GM23338 (cell line): ENCODE measurements around the gene NDUFA11. TPM values are rescaled to one million over a fixed set of nuclear protein-coding genes. Genes with fewer than 3 reads are reported as not detected.

ENCODE experiments used
- ATAC-seq: fragments of 200-7000 bp; cut with Tn5 transposase; 3 replicates; pipeline ENCODE4 v1.9.1; 2020
- DNase-seq: peaks from one replicate; pipeline ENCODE4 v3.0.0-alpha.2; 2015; ENCODE audit warnings: low spot score
- H2AFZ ChIP-seq: fragments of 200-600 bp; sonication (generic); 2 replicates; pipeline ENCODE4 v1.8.0; 2016; ENCODE audit warnings: antibody characterized with exemption, mild to moderate bottlenecking, moderate library complexity
- H3F3A ChIP-seq: fragments of 200-600 bp; sonication (generic); replicated peaks from 2 replicates; pipeline ENCODE4 v1.8.0; 2017; ENCODE audit warnings: antibody characterized with exemption, mixed run types, low read depth
- H3K27ac ChIP-seq: fragments of 200-600 bp; sonication (generic); 2 replicates; pipeline ENCODE4 v1.6.1; 2016; ENCODE audit warnings: low read depth
- H3K27me3 ChIP-seq: fragments of 200-600 bp; sonication (generic); 2 replicates; pipeline ENCODE4 v1.8.0; 2016; ENCODE audit warnings: mild to moderate bottlenecking, mixed run types, moderate library complexity; ENCODE audit not compliant: insufficient read depth
- H3K36me3 ChIP-seq: fragments of 200-600 bp; sonication (generic); 2 replicates; pipeline ENCODE4 v1.8.0; 2016; ENCODE audit warnings: mild to moderate bottlenecking; ENCODE audit not compliant: insufficient read depth
- H3K4me1 ChIP-seq: fragments of 200-600 bp; sonication (generic); 2 replicates; pipeline ENCODE4 v1.8.0; 2016; ENCODE audit warnings: mild to moderate bottlenecking, moderate library complexity; ENCODE audit not compliant: insufficient read depth
- H3K4me2 ChIP-seq: fragments of 200-600 bp; sonication (generic); 2 replicates; pipeline ENCODE4 v1.7.1; 2017; ENCODE audit warnings: mixed run types
- H3K4me3 ChIP-seq: fragments of 200-600 bp; sonication (generic); 2 replicates; pipeline ENCODE4 v1.6.1; 2016; ENCODE audit warnings: mixed run types
- H3K79me2 ChIP-seq: fragments of 200-600 bp; sonication (generic); replicated peaks from 2 replicates; pipeline ENCODE4 v1.8.0; 2017; ENCODE audit warnings: mild to moderate bottlenecking; ENCODE audit not compliant: insufficient read depth
- H3K9me2 ChIP-seq: fragments of 200-600 bp; sonication (generic); 2 replicates; pipeline ENCODE4 v1.8.0; 2017; ENCODE audit not compliant: insufficient read depth
- H4K20me1 ChIP-seq: fragments of 200-600 bp; sonication (generic); replicated peaks from 2 replicates; pipeline ENCODE4 v1.8.0; 2017; ENCODE audit warnings: mild to moderate bottlenecking; ENCODE audit not compliant: insufficient read depth
- H3K27ac Mint-ChIP-seq: 2 replicates; pipeline ENCODE4 v1.8.0; 2020; ENCODE audit warnings: inconsistent platforms, mild to moderate bottlenecking, moderate library complexity, mixed read lengths
- H3K27me3 Mint-ChIP-seq: 3 replicates; pipeline ENCODE4 v1.8.0; 2022; ENCODE audit warnings: low read depth, mild to moderate bottlenecking, moderate library complexity, mixed read lengths, inconsistent platforms; ENCODE audit not compliant: insufficient read depth, poor library complexity
- H3K36me3 Mint-ChIP-seq: 3 replicates; pipeline ENCODE4 v1.8.0; 2021; ENCODE audit warnings: low read depth, mild to moderate bottlenecking, inconsistent platforms, moderate library complexity, mixed read lengths
- H3K4me1 Mint-ChIP-seq: 3 replicates; pipeline ENCODE4 v1.8.0; 2020; ENCODE audit warnings: mild to moderate bottlenecking, inconsistent platforms, mixed read lengths
- H3K4me3 Mint-ChIP-seq: 3 replicates; pipeline ENCODE4 v1.8.0; 2021; ENCODE audit warnings: moderate library complexity, mild to moderate bottlenecking, inconsistent platforms, mixed read lengths
- H3K9me3 Mint-ChIP-seq: 3 replicates; pipeline ENCODE4 v1.8.0; 2020; ENCODE audit warnings: moderate library complexity, mild to moderate bottlenecking, inconsistent platforms, mixed read lengths
- CREB1 ChIP-seq: fragments of 250-450 bp; sonication (Bioruptor Pico); IDR thresholded peaks from 2 replicates; pipeline ENCODE4 v1.5.0; 2020; ENCODE audit warnings: low read depth, mild to moderate bottlenecking, moderate library complexity
- EZH2 ChIP-seq: fragments of 200-600 bp; sonication (generic); IDR thresholded peaks from one replicate; pipeline ENCODE4 v1.8.0; 2017; ENCODE audit warnings: antibody characterized with exemption, mild to moderate bottlenecking, low read depth; ENCODE audit not compliant: unreplicated experiment
- EZH2phosphoT487 ChIP-seq: fragments of 200-600 bp; sonication (generic); IDR thresholded peaks from one replicate; pipeline ENCODE4 v1.8.1; 2018; ENCODE audit warnings: antibody characterized with exemption; ENCODE audit not compliant: unreplicated experiment
- JUNB ChIP-seq: IDR thresholded peaks from one replicate; pipeline ENCODE4 v1.6.1; 2016; ENCODE audit warnings: antibody characterized with exemption; ENCODE audit not compliant: unreplicated experiment
- NANOG ChIP-seq: IDR thresholded peaks from 2 replicates; pipeline ENCODE4 v1.6.1; 2016; ENCODE audit warnings: antibody characterized with exemption, borderline replicate concordance
- POLR2AphosphoS5 ChIP-seq: IDR thresholded peaks from 2 replicates; pipeline ENCODE4 v1.6.1; 2016; ENCODE audit warnings: antibody characterized with exemption, low read depth
- STAT1 ChIP-seq: IDR thresholded peaks from one replicate; pipeline ENCODE4 v1.6.1; 2016; ENCODE audit warnings: antibody characterized with exemption; ENCODE audit not compliant: unreplicated experiment
- ZNF114 ChIP-seq: fragments of 250-450 bp; sonication (Bioruptor Pico); IDR thresholded peaks from 2 replicates; pipeline ENCODE4 v1.5.0; 2020; ENCODE audit warnings: mild to moderate bottlenecking, moderate library complexity
- ZNF331 ChIP-seq: fragments of 250-450 bp; sonication (Bioruptor Pico); IDR thresholded peaks from 2 replicates; pipeline ENCODE4 v1.5.0; 2020; ENCODE audit warnings: low read depth, mild to moderate bottlenecking, moderate library complexity
- polyA plus RNA-seq: library from polyadenylated mRNA; unstranded; fragments of >200 nt; fragmentation: Nextera tagmentation; extraction: Ambion mirVana; gene quantifications from 2 replicates; pipeline ENCODE4 v1.2.1, GENCODE V29; 2016
- total RNA-seq: library from RNA; depleted of rRNA; stranded (reverse); fragments of >200 nt; shearing (Covaris generic); gene quantifications from 2 replicates; pipeline ENCODE4 v1.2.3, GENCODE V29; 2014
- TF ChIP-seq, protein P1 (sequence below): fragments of 250-450 bp; sonication (Bioruptor Pico); IDR thresholded peaks from 2 replicates; pipeline ENCODE4 v1.5.0; 2020; ENCODE audit warnings: mild to moderate bottlenecking, moderate library complexity
- TF ChIP-seq, protein P2 (sequence below): IDR thresholded peaks from one replicate; pipeline ENCODE4 v1.6.1; 2018; ENCODE audit warnings: antibody characterized with exemption; ENCODE audit not compliant: unreplicated experiment
- TF ChIP-seq, protein P3 (sequence below): IDR thresholded peaks from 2 replicates; pipeline ENCODE4 v1.6.1; 2016; ENCODE audit warnings: antibody characterized with exemption
- TF ChIP-seq, protein P4 (sequence below), 2 experiments: fragments of 200-600 bp in 1 of 2; sonication (generic) in 1 of 2; conservative IDR thresholded peaks; 2 replicates each; pipeline versions ENCODE4 v1.5.1 to v1.6.1; 2016 to 2017; ENCODE audit warnings: antibody characterized with exemption in 2 of 2, low read depth in 2 of 2, mild to moderate bottlenecking in 2 of 2, moderate library complexity in 1 of 2

NDUFA11 gene
- total and polyA plus RNA-seq, 2 experiments from 2014 or later = 171 to 523 TPM

DNA sequence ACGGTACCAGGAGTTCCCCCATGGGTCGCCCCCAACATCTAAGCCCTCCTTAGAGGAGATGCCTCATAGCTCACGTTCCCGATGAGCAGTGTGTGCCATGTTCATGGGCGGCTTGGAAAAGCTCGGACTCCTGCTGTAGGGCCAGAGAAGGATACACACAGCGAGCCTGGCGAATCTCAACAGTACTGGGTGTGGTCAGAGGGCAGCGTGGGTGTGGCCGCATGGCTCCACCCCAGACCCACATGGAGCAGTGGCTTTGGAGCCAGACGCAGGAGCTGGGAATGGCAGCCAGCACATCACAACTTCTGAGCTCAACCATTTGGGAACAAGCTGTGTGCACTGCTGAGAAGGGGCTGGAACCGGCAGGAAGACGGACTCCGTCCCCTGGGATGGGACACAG lies 26.0 kb upstream of the NDUFA11 start:
- ATAC-seq = peak; percentile 78
- H3K27ac ChIP-seq = no peak overlapping the region

More for the DNA sequence above, 26.0 kb upstream of the NDUFA11 start:
- no peaks in the 10 kb centered on the region for H3K4me1 Mint-ChIP-seq
- Histone ChIP-seq H3K9me2 (no peaks in the 10 kb centered on the region), H3K27me3 (no peaks in the 10 kb centered on the region), H3K4me1 (no peaks in the 10 kb centered on the region), H2AFZ (no peak overlapping the region), H3K79me2 (peaks cover 4% of the 10 kb centered on the region; the same call in 1 of the 2 replicates), H3F3A (0 out of 2 replicates have a peak, but pooled peaks cover 3% of the 10 kb centered on the region), H4K20me1 (peaks cover 7% of the 10 kb centered on the region; the same call in 1 of the 2 replicates), H3K4me2 (no peak overlapping the region), H3K36me3 (0 out of 2 replicates have a peak, but pooled peaks cover 18% of the 10 kb centered on the region), H3K4me3 (no peak overlapping the region)
- peaks cover 9% of the 10 kb centered on the region for H3K27me3 Mint-ChIP-seq
- H3K27ac Mint-ChIP-seq = no peak overlapping the region
- no peaks in the 10 kb centered on the region for H3K9me3 Mint-ChIP-seq
- no peak for TF ChIP-seq EZH2phosphoT487
- TF ChIP-seq, protein P1, sequence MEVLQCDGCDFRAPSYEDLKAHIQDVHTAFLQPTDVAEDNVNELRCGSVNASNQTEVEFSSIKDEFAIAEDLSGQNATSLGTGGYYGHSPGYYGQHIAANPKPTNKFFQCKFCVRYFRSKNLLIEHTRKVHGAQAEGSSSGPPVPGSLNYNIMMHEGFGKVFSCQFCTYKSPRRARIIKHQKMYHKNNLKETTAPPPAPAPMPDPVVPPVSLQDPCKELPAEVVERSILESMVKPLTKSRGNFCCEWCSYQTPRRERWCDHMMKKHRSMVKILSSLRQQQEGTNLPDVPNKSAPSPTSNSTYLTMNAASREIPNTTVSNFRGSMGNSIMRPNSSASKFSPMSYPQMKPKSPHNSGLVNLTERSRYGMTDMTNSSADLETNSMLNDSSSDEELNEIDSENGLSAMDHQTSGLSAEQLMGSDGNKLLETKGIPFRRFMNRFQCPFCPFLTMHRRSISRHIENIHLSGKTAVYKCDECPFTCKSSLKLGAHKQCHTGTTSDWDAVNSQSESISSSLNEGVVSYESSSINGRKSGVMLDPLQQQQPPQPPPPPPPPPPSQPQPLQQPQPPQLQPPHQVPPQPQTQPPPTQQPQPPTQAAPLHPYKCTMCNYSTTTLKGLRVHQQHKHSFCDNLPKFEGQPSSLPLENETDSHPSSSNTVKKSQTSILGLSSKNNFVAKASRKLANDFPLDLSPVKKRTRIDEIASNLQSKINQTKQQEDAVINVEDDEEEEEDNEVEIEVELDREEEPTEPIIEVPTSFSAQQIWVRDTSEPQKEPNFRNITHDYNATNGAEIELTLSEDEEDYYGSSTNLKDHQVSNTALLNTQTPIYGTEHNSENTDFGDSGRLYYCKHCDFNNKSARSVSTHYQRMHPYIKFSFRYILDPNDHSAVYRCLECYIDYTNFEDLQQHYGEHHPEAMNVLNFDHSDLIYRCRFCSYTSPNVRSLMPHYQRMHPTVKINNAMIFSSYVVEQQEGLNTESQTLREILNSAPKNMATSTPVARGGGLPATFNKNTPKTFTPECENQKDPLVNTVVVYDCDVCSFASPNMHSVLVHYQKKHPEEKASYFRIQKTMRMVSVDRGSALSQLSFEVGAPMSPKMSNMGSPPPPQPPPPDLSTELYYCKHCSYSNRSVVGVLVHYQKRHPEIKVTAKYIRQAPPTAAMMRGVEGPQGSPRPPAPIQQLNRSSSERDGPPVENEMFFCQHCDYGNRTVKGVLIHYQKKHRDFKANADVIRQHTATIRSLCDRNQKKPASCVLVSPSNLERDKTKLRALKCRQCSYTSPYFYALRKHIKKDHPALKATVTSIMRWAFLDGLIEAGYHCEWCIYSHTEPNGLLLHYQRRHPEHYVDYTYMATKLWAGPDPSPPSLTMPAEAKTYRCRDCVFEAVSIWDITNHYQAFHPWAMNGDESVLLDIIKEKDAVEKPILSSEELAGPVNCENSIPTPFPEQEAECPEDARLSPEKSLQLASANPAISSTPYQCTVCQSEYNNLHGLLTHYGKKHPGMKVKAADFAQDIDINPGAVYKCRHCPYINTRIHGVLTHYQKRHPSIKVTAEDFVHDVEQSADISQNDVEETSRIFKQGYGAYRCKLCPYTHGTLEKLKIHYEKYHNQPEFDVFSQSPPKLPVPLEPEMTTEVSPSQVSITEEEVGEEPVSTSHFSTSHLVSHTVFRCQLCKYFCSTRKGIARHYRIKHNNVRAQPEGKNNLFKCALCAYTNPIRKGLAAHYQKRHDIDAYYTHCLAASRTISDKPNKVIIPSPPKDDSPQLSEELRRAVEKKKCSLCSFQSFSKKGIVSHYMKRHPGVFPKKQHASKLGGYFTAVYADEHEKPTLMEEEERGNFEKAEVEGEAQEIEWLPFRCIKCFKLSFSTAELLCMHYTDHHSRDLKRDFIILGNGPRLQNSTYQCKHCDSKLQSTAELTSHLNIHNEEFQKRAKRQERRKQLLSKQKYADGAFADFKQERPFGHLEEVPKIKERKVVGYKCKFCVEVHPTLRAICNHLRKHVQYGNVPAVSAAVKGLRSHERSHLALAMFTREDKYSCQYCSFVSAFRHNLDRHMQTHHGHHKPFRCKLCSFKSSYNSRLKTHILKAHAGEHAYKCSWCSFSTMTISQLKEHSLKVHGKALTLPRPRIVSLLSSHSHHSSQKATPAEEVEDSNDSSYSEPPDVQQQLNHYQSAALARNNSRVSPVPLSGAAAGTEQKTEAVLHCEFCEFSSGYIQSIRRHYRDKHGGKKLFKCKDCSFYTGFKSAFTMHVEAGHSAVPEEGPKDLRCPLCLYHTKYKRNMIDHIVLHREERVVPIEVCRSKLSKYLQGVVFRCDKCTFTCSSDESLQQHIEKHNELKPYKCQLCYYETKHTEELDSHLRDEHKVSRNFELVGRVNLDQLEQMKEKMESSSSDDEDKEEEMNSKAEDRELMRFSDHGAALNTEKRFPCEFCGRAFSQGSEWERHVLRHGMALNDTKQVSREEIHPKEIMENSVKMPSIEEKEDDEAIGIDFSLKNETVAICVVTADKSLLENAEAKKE (CRISPR knock-in tag) = no peak
- TF ChIP-seq, protein P2, sequence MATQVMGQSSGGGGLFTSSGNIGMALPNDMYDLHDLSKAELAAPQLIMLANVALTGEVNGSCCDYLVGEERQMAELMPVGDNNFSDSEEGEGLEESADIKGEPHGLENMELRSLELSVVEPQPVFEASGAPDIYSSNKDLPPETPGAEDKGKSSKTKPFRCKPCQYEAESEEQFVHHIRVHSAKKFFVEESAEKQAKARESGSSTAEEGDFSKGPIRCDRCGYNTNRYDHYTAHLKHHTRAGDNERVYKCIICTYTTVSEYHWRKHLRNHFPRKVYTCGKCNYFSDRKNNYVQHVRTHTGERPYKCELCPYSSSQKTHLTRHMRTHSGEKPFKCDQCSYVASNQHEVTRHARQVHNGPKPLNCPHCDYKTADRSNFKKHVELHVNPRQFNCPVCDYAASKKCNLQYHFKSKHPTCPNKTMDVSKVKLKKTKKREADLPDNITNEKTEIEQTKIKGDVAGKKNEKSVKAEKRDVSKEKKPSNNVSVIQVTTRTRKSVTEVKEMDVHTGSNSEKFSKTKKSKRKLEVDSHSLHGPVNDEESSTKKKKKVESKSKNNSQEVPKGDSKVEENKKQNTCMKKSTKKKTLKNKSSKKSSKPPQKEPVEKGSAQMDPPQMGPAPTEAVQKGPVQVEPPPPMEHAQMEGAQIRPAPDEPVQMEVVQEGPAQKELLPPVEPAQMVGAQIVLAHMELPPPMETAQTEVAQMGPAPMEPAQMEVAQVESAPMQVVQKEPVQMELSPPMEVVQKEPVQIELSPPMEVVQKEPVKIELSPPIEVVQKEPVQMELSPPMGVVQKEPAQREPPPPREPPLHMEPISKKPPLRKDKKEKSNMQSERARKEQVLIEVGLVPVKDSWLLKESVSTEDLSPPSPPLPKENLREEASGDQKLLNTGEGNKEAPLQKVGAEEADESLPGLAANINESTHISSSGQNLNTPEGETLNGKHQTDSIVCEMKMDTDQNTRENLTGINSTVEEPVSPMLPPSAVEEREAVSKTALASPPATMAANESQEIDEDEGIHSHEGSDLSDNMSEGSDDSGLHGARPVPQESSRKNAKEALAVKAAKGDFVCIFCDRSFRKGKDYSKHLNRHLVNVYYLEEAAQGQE = no peak
- no peak for TF ChIP-seq ZNF331 (CRISPR knock-in tag)
- no peak for TF ChIP-seq STAT1
- TF ChIP-seq ZNF114 (CRISPR knock-in tag) = no peak
- TF ChIP-seq NANOG = no peak
- no peak for TF ChIP-seq JUNB
- TF ChIP-seq, protein P3, sequence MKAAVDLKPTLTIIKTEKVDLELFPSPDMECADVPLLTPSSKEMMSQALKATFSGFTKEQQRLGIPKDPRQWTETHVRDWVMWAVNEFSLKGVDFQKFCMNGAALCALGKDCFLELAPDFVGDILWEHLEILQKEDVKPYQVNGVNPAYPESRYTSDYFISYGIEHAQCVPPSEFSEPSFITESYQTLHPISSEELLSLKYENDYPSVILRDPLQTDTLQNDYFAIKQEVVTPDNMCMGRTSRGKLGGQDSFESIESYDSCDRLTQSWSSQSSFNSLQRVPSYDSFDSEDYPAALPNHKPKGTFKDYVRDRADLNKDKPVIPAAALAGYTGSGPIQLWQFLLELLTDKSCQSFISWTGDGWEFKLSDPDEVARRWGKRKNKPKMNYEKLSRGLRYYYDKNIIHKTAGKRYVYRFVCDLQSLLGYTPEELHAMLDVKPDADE = no peak
- TF ChIP-seq EZH2 = no peak
- TF ChIP-seq CREB1 (CRISPR knock-in tag) = no peak
- TF ChIP-seq, protein P4, sequence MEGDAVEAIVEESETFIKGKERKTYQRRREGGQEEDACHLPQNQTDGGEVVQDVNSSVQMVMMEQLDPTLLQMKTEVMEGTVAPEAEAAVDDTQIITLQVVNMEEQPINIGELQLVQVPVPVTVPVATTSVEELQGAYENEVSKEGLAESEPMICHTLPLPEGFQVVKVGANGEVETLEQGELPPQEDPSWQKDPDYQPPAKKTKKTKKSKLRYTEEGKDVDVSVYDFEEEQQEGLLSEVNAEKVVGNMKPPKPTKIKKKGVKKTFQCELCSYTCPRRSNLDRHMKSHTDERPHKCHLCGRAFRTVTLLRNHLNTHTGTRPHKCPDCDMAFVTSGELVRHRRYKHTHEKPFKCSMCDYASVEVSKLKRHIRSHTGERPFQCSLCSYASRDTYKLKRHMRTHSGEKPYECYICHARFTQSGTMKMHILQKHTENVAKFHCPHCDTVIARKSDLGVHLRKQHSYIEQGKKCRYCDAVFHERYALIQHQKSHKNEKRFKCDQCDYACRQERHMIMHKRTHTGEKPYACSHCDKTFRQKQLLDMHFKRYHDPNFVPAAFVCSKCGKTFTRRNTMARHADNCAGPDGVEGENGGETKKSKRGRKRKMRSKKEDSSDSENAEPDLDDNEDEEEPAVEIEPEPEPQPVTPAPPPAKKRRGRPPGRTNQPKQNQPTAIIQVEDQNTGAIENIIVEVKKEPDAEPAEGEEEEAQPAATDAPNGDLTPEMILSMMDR (conservative IDR thresholded peaks at IDR 0.05; ENCODE audit: low read depth in 2 of 2) = no peak
- TF ChIP-seq POLR2AphosphoS5 = no peak
- H3K4me3 Mint-ChIP-seq = no peak overlapping the region
- DNase-seq = no peak
- H3K36me3 Mint-ChIP-seq = peaks cover 69% of the 10 kb centered on the region
